Endothelial cell of umbilical vein (primary cell): ENCODE data around the gene ZDHHC13. TPM values are rescaled to one million over a fixed set of nuclear protein-coding genes. Genes with fewer than 3 reads are reported as not detected.

Experiments
- BruUV-seq: library from RNA; stranded (reverse); fragments of 400-500 nt; replicated peaks from 2 replicates; lab custom pipeline; 2021; lab: Mats Ljungman, UMichigan
- CTCF ChIA-PET: fragments of 300-600, 350-600 bp; sonication (Branson Sonifier 250); formaldehyde crosslinking; loops from one replicate; lab custom pipeline; 2021; ENCODE audit warnings: antibody characterized with exemption, inconsistent platforms; lab: Charles Lee
- POLR2A ChIA-PET: fragments of 300-600, 350-600 bp; sonication (Branson Sonifier 250); formaldehyde crosslinking; loops from one replicate; lab custom pipeline; 2021; ENCODE audit warnings: antibody characterized with exemption, inconsistent platforms; lab: Charles Lee
- DNase-seq: peaks from one replicate; pipeline ENCODE4 v3.0.0-alpha.2; 2011; ENCODE audit warnings: low read depth, low spot score
- FAIRE-seq: peaks from 2 replicates; lab custom pipeline; 2011; peaks lifted over from hg19 to GRCh38; lab: Jason Lieb, UNC
- H2AFZ ChIP-seq: 2 replicates; pipeline ENCODE4 v1.6.0; 2012; ENCODE audit warnings: low read depth, low read length, control low read depth, inconsistent platforms
- H3K27ac ChIP-seq: 2 replicates; pipeline ENCODE4 v1.5.1; 2011; ENCODE audit warnings: low read depth, mild to moderate bottlenecking, control low read depth, low read length, moderate library complexity; ENCODE audit not compliant: insufficient read depth
- H3K27me3 ChIP-seq, 2 experiments: 2 replicates each; pipeline versions ENCODE4 v1.6.0 to v1.6.1; 2011; ENCODE audit warnings: low read length in 2 of 2, mixed read lengths in 1 of 2; ENCODE audit not compliant: control insufficient read depth in 2 of 2, insufficient read depth in 2 of 2
- H3K36me3 ChIP-seq, 2 experiments: 2 replicates in 1 of 2; 3 replicates in 1 of 2; pipeline ENCODE4 v1.5.1; 2011; ENCODE audit warnings: low read length in 2 of 2, mild to moderate bottlenecking in 1 of 2, moderate library complexity in 1 of 2; ENCODE audit not compliant: control insufficient read depth in 2 of 2, insufficient read depth in 2 of 2; ENCODE audit errors: extremely low read depth in 1 of 2
- H3K4me1 ChIP-seq: 3 replicates; pipeline ENCODE4 v1.5.1; 2011; ENCODE audit warnings: mild to moderate bottlenecking, low read length; ENCODE audit not compliant: control insufficient read depth, insufficient read depth; ENCODE audit errors: extremely low read depth
- H3K4me2 ChIP-seq: 2 replicates; pipeline ENCODE4 v1.6.1; 2011; ENCODE audit warnings: low read length, control low read depth, mixed read lengths; ENCODE audit not compliant: insufficient read depth
- H3K4me3 ChIP-seq, 3 experiments: fragments of 200-600 bp in 1 of 3; sonication (generic), shearing (Covaris generic) in 1 of 3; replicated peaks in 1 of 3; 2 replicates each; pipeline ENCODE4 v1.5.1; 2011 to 2016; ENCODE audit warnings: control low read depth in 3 of 3, low read length in 3 of 3, mild to moderate bottlenecking in 2 of 3, inconsistent platforms in 1 of 3, low read depth in 1 of 3, moderate library complexity in 1 of 3; ENCODE audit not compliant: insufficient read depth in 1 of 3
- H3K79me2 ChIP-seq: 2 replicates; pipeline ENCODE4 v1.6.0; 2012; ENCODE audit warnings: low read length, inconsistent platforms; ENCODE audit not compliant: control insufficient read depth, insufficient read depth
- H3K9ac ChIP-seq: replicated peaks from 2 replicates; pipeline ENCODE3; 2011; ENCODE audit warnings: low read length, control low read depth; ENCODE audit not compliant: insufficient read depth; ENCODE audit errors: extremely low read depth
- H3K9me1 ChIP-seq: replicated peaks from 3 replicates; pipeline ENCODE4 v1.6.0; 2011; ENCODE audit warnings: mild to moderate bottlenecking, low read length; ENCODE audit not compliant: control insufficient read depth, insufficient read depth; ENCODE audit errors: extremely low read depth
- H3K9me3 ChIP-seq: replicated peaks from 2 replicates; pipeline ENCODE4 v1.5.1; 2012; ENCODE audit warnings: low read length, inconsistent platforms; ENCODE audit not compliant: control insufficient read depth, insufficient read depth
- H4K20me1 ChIP-seq: replicated peaks from 2 replicates; pipeline ENCODE3; 2011; ENCODE audit warnings: mild to moderate bottlenecking, low read length; ENCODE audit not compliant: control insufficient read depth, insufficient read depth; ENCODE audit errors: extremely low read depth
- EZH2 ChIP-seq: IDR thresholded peaks from 2 replicates; pipeline ENCODE4 v1.6.1; 2012; ENCODE audit warnings: borderline replicate concordance, low read depth, mild to moderate bottlenecking, moderate library complexity, low read length, inconsistent platforms; ENCODE audit not compliant: severe bottlenecking
- FOS ChIP-seq: IDR thresholded peaks from 2 replicates; pipeline ENCODE4 v1.6.1; 2011; ENCODE audit warnings: mild to moderate bottlenecking, low read length, moderate library complexity, borderline replicate concordance; ENCODE audit not compliant: insufficient read depth
- GATA2 ChIP-seq: IDR thresholded peaks from 2 replicates; pipeline ENCODE4 v1.7.0; 2011; ENCODE audit warnings: low read depth, mild to moderate bottlenecking, moderate library complexity, mixed read lengths, low read length; ENCODE audit not compliant: insufficient read length, insufficient read depth
- POLR2A ChIP-seq: IDR thresholded peaks from 2 replicates; pipeline ENCODE4 v1.6.1; 2012; ENCODE audit warnings: low read depth, mild to moderate bottlenecking, control low read depth, low read length
- POLR2AphosphoS5 ChIP-seq: IDR thresholded peaks from 2 replicates; pipeline ENCODE4 v1.6.1; 2012; ENCODE audit warnings: low read depth, mild to moderate bottlenecking, control low read depth, low read length, moderate library complexity; ENCODE audit not compliant: insufficient read depth
- dilution Hi-C: fragments of 300-500 bp; cut with MboI; formaldehyde crosslinking; loops from one replicate; pipeline ENCODE4 v1.15.0; 2019; ENCODE audit warnings: low sequenced_read_pairs; ENCODE audit not compliant: extremely low pct_ligation_motif_present
- intact Hi-C: fragments of 100-400 bp; cut with micrococcal nuclease; formaldehyde crosslinking; loops from one replicate; pipeline ENCODE4 v1.10.0; 2022
- polyA plus RNA-seq, 4 experiments: library from polyadenylated mRNA; depleted of rRNA in 3 of 4; stranded (reverse) in 3 of 4; unstranded in 1 of 4; fragments of >200 nt; gene quantifications; 2 replicates each; pipeline versions ENCODE4 v1.2.1 to v1.2.3, GENCODE V29; 2011 to 2012; ENCODE audit warnings: missing spikeins in 1 of 4
- total RNA-seq: library from RNA; stranded (reverse); gene quantifications from 2 replicates; pipeline ENCODE4 v1.2.3, GENCODE V29; 2021
- TF ChIP-seq, protein P1 (sequence below), 2 donors: IDR thresholded peaks; 1 replicate in 1 of 2; 2 replicates in 1 of 2; pipeline ENCODE4 v1.5.1; 2011; ENCODE audit warnings: low read length in 2 of 2, mild to moderate bottlenecking in 2 of 2, moderate library complexity in 2 of 2, control low read depth in 1 of 2, inconsistent platforms in 1 of 2, low read depth in 1 of 2; ENCODE audit not compliant: insufficient read depth in 1 of 2; ENCODE audit errors: extremely low read depth in 1 of 2

Gene ZDHHC13
- total and polyA plus RNA-seq, 2 donors (not counting 3 experiments of a cell fraction or from before 2014, with no cell fraction given) = 37.4 to 52.9 TPM

DNA sequence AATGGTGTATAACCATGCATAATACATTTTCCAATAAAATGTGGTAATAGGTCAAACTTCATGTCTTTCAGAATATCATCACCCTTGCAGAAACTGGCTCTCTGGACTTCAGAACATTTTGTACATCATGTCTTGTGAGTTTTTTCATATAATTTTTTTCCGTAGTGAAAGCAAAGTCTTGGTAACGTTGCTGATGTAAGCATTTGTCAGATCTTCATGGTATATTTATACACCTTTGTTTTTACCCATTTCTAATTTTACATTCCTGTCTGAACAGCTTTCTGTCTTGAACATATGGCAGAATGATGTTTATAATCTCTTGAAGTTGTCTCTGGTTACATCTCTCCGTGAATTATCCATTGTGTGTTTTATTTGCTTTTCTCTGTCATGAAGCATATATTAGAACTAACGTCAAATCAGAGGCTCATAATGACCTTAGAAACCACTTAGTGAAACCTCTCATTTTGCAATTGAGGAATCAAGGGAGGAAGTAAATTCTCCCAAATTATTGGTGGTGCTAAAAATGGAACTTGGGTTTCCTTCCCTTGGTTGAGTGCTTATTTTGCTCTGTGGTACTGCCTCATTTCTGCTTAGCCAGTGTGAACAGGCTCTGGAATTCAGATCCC lies 47.4 kb downstream of the ZDHHC13 start:
- no peak overlapping the region for H3K4me2 ChIP-seq
- H3K4me3 ChIP-seq = no peak overlapping the region
- H3K36me3 ChIP-seq = peaks cover 13 to 29% of the 10 kb centered on the region in 2 experiments
- dilution Hi-C loops (no loop called here), intact Hi-C loops (loop anchor here (10.0 kb wide), 1 partner anchor 390 kb away; no protein-coding TSS in a partner anchor)
- no peak for DNase-seq
- no peaks in the 10 kb centered on the region for H3K79me2 ChIP-seq
- no peak for FAIRE-seq
- CTCF ChIA-PET = interaction anchor here (4.4 kb wide), 1 partner anchor 88 kb away, joined by 36 read pairs; no protein-coding TSS in a partner anchor
- H3K9ac ChIP-seq = no peak overlapping the region
- no peaks in the 10 kb centered on the region for H4K20me1 ChIP-seq
- no peaks in the 10 kb centered on the region for H3K27me3 ChIP-seq
- no TSS peak for BruUV-seq
- no peak for TF ChIP-seq POLR2A
- TF ChIP-seq EZH2 = no peak
- no peak for TF ChIP-seq POLR2AphosphoS5
- no peak overlapping the region for H2AFZ ChIP-seq
- H3K27ac ChIP-seq = no peak overlapping the region
- H3K9me1 ChIP-seq = no peaks in the 10 kb centered on the region
- no peaks in the 10 kb centered on the region for H3K9me3 ChIP-seq
- POLR2A ChIA-PET = no interaction called here
- no peaks in the 10 kb centered on the region for H3K4me1 ChIP-seq

DNA sequence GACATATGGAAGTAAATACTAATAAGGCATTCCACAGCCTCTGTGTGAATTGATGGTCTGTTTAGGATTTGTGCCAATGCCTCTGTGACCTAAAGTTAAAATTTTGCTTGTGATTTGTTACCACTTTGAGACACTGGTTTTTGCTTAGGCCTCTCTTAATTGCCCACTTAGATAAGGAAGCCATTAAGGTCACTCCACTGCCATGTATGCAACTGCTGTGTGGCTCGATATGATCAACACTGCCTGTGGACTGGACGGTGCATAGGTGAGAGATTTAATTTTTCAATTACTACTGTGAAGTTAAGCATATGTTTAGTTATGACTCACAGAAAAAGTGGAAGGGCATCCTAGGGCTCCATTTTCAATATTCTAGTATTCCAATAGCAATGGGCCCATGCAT lies 47.9 kb downstream of the ZDHHC13 start:
- intact Hi-C loops = loop anchor here (10.0 kb wide), 1 partner anchor 390 kb away; no protein-coding TSS in a partner anchor
- dilution Hi-C loops = no loop called here
- H3K4me2 ChIP-seq = no peak overlapping the region
- no peaks in the 10 kb centered on the region for H3K27me3 ChIP-seq
- DNase-seq (no peak), FAIRE-seq (no peak)
- H3K79me2 ChIP-seq = no peaks in the 10 kb centered on the region
- no peaks in the 10 kb centered on the region for H4K20me1 ChIP-seq
- no peak overlapping the region for H3K27ac ChIP-seq
- BruUV-seq = no TSS peak
- H3K4me1 ChIP-seq = no peaks in the 10 kb centered on the region
- H3K9me3 ChIP-seq = no peaks in the 10 kb centered on the region
- ChIA-PET POLR2A (no interaction called here), CTCF (no interaction called here)
- no peak overlapping the region for H3K4me3 ChIP-seq
- H3K36me3 ChIP-seq = peaks cover 13 to 26% of the 10 kb centered on the region in 2 experiments
- H3K9me1 ChIP-seq = no peaks in the 10 kb centered on the region
- H2AFZ ChIP-seq = no peak overlapping the region
- TF ChIP-seq, protein P1, sequence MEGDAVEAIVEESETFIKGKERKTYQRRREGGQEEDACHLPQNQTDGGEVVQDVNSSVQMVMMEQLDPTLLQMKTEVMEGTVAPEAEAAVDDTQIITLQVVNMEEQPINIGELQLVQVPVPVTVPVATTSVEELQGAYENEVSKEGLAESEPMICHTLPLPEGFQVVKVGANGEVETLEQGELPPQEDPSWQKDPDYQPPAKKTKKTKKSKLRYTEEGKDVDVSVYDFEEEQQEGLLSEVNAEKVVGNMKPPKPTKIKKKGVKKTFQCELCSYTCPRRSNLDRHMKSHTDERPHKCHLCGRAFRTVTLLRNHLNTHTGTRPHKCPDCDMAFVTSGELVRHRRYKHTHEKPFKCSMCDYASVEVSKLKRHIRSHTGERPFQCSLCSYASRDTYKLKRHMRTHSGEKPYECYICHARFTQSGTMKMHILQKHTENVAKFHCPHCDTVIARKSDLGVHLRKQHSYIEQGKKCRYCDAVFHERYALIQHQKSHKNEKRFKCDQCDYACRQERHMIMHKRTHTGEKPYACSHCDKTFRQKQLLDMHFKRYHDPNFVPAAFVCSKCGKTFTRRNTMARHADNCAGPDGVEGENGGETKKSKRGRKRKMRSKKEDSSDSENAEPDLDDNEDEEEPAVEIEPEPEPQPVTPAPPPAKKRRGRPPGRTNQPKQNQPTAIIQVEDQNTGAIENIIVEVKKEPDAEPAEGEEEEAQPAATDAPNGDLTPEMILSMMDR (IDR thresholded peaks at IDR 0.05; ENCODE audit: extremely low read depth in 1 of 2, insufficient read depth in 1 of 2, low read depth in 1 of 2, low read length in 2 of 2) = no peak
- no peak for TF ChIP-seq EZH2
- TF ChIP-seq GATA2 = no peak
- no peak for TF ChIP-seq FOS
- H3K9ac ChIP-seq = no peak overlapping the region
